HepG2 (cell line): Measurements from ENCODE around the gene NEFH. TPM values are rescaled to one million over a fixed set of nuclear protein-coding genes. Genes with fewer than 3 reads are reported as not detected.

Source experiments
- ATAC-seq: fragments of 200-7000 bp; cut with Tn5 transposase; 3 replicates; pipeline ENCODE4 v1.9.1; 2020; ENCODE audit warnings: mild to moderate bottlenecking, moderate library complexity
- BruUV-seq: library from RNA; stranded (reverse); fragments of 400-500 nt; replicated peaks from 2 replicates; lab custom pipeline; 2021; lab: Mats Ljungman, UMichigan
- CTCF ChIA-PET: fragments of 300-600 bp; formaldehyde crosslinking; extraction: SDS; loops from one replicate; lab custom pipeline; 2021; ENCODE audit warnings: low total read pairs, inconsistent platforms, low intra/inter-chr PET ratio; lab: Yijun Ruan, JAX
- POLR2A ChIA-PET: fragments of 350-600 bp; sonication (Branson Sonifier 250); formaldehyde crosslinking; loops from one replicate; lab custom pipeline; 2020; ENCODE audit warnings: antibody characterized with exemption, inconsistent platforms; lab: Yijun Ruan, JAX
- DNase-seq: peaks from one replicate; pipeline ENCODE4 v3.0.0-alpha.2; 2015; ENCODE audit warnings: low spot score
- FAIRE-seq: peaks from 3 replicates; lab custom pipeline; 2011; peaks lifted over from hg19 to GRCh38; lab: Jason Lieb, UNC
- H2AFZ ChIP-seq: one replicate; pipeline ENCODE4 v1.6.1; 2011; ENCODE audit warnings: low read length, inconsistent platforms
- H3K27ac ChIP-seq: fragments of 300-600 bp; 3 replicates; pipeline ENCODE4 v1.8.0; 2011; ENCODE audit warnings: mixed run types, mild to moderate bottlenecking, mixed read lengths, low read length, inconsistent platforms; ENCODE audit not compliant: insufficient read depth; ENCODE audit errors: extremely low read length
- H3K27me3 ChIP-seq, 2 experiments: fragments of 200-600 bp in 1 of 2; 2 replicates in 1 of 2; 3 replicates in 1 of 2; pipeline versions ENCODE4 v1.6.0 to v1.8.0; 2011; ENCODE audit warnings: low read length in 2 of 2, mild to moderate bottlenecking in 2 of 2, moderate library complexity in 2 of 2, inconsistent platforms in 1 of 2; ENCODE audit not compliant: insufficient read depth in 2 of 2, control insufficient read depth in 1 of 2
- H3K36me3 ChIP-seq, 2 experiments: fragments of 200-600 bp in 1 of 2; replicated peaks in 1 of 2; 2 replicates in 1 of 2; 3 replicates in 1 of 2; pipeline versions ENCODE4 v1.5.1 to v1.8.0; 2011; ENCODE audit warnings: low read length in 2 of 2, inconsistent platforms in 1 of 2; ENCODE audit not compliant: insufficient read depth in 2 of 2, control insufficient read depth in 1 of 2
- H3K4me1 ChIP-seq: 2 replicates; pipeline ENCODE4 v1.5.1; 2012; ENCODE audit warnings: low read length, inconsistent platforms; ENCODE audit not compliant: insufficient read depth
- H3K4me2 ChIP-seq: 2 replicates; pipeline ENCODE4 v1.6.0; 2011; ENCODE audit warnings: low read depth, low read length, inconsistent platforms
- H3K4me3 ChIP-seq, 3 experiments: fragments of 200-600 bp in 1 of 3; sonication (generic), shearing (Covaris generic) in 1 of 3; replicated peaks in 1 of 3; 2 replicates each; pipeline ENCODE4 v1.5.1; 2011 to 2016; ENCODE audit warnings: low read length in 3 of 3, inconsistent platforms in 2 of 3, low read depth in 2 of 3, mild to moderate bottlenecking in 2 of 3, control low read depth in 1 of 3, mixed read lengths in 1 of 3; ENCODE audit not compliant: insufficient read depth in 1 of 3
- H3K79me2 ChIP-seq: one replicate; pipeline ENCODE4 v1.6.1; 2011; ENCODE audit warnings: low read length, inconsistent platforms; ENCODE audit not compliant: insufficient read depth
- H3K9ac ChIP-seq: 2 replicates; pipeline ENCODE4 v1.6.0; 2011; ENCODE audit warnings: mild to moderate bottlenecking, low read depth, low read length, inconsistent platforms; ENCODE audit not compliant: insufficient read depth
- H3K9me3 ChIP-seq: 2 replicates; pipeline ENCODE4 v1.5.1; 2012; ENCODE audit warnings: mild to moderate bottlenecking, low read length
- H4K20me1 ChIP-seq: 2 replicates; pipeline ENCODE4 v1.6.0; 2011; ENCODE audit warnings: inconsistent platforms, mild to moderate bottlenecking, low read length, moderate library complexity; ENCODE audit not compliant: insufficient read depth
- ARID2 ChIP-seq: sonication (generic); formaldehyde crosslinking; IDR thresholded peaks from 2 replicates; pipeline ENCODE4 v1.8.1; 2022; ENCODE audit warnings: mild to moderate bottlenecking, missing genetic modification reagents, borderline replicate concordance
- ASH2L ChIP-seq: fragments of 300-600, 200-600 bp; sonication (generic); IDR thresholded peaks from 2 replicates; pipeline ENCODE4 v1.7.0; 2017; ENCODE audit warnings: low read depth, mild to moderate bottlenecking, moderate library complexity, mixed read lengths, low read length; ENCODE audit not compliant: insufficient read length
- GFI1 ChIP-seq: sonication (generic); formaldehyde crosslinking; IDR thresholded peaks from 2 replicates; pipeline ENCODE4 v1.5.0; 2020; ENCODE audit warnings: missing genetic modification reagents, mild to moderate bottlenecking, borderline replicate concordance
- HNRNPH1 ChIP-seq: fragments of 200-400 bp; formaldehyde crosslinking; optimal IDR thresholded peaks from 2 replicates; pipeline ENCODE3; 2017; ENCODE audit warnings: mild to moderate bottlenecking, low read depth, low read length
- KLF6 ChIP-seq: IDR thresholded peaks from 2 replicates; pipeline ENCODE4 v1.8.0; 2016; ENCODE audit warnings: missing biosample characterization, missing genetic modification reagents
- MTA1 ChIP-seq: sonication (generic); formaldehyde crosslinking; IDR thresholded peaks from 2 replicates; pipeline ENCODE4 v1.4.0; 2020; ENCODE audit warnings: missing genetic modification reagents, mild to moderate bottlenecking, borderline replicate concordance
- POGZ ChIP-seq: sonication (generic); formaldehyde crosslinking; IDR thresholded peaks from 2 replicates; pipeline ENCODE4 v1.4.0; 2020; ENCODE audit warnings: mild to moderate bottlenecking, missing genetic modification reagents
- SALL2 ChIP-seq: sonication (generic); formaldehyde crosslinking; IDR thresholded peaks from 2 replicates; pipeline ENCODE4 v1.8.1; 2023; ENCODE audit warnings: mild to moderate bottlenecking, missing genetic modification reagents, inconsistent platforms
- ZFP90 ChIP-seq: sonication (generic); formaldehyde crosslinking; IDR thresholded peaks from 2 replicates; pipeline ENCODE4 v1.8.0; 2022; ENCODE audit warnings: missing genetic modification reagents, mild to moderate bottlenecking, inconsistent platforms, borderline replicate concordance
- ZNF143 ChIP-seq: sonication (generic); formaldehyde crosslinking; IDR thresholded peaks from 2 replicates; pipeline ENCODE4 v1.4.0; 2020; ENCODE audit warnings: missing genetic modification reagents
- ZNF224 ChIP-seq: sonication (generic); formaldehyde crosslinking; IDR thresholded peaks from 2 replicates; pipeline ENCODE4 v1.5.0; 2020; ENCODE audit warnings: mild to moderate bottlenecking, missing genetic modification reagents
- WGBS: methylation state at CpG from one replicate; pipeline ENCODE4 v1.1.6; 2017; ENCODE audit warnings: low lambda C conversion rate; 5-methylcytosine and 5-hydroxymethylcytosine counted together
- in situ Hi-C: cut with HindIII; loops from 2 replicates; pipeline ENCODE4 v1.10.0; 2017; ENCODE audit warnings: low pct_unique_long_range_greater_than_20kb; ENCODE audit not compliant: extremely low pct_ligation_motif_present
- intact Hi-C: fragments of 100-400 bp; cut with micrococcal nuclease; formaldehyde crosslinking; loops from one replicate; pipeline ENCODE4 v1.10.0; 2022; ENCODE audit not compliant: unreplicated experiment
- polyA plus RNA-seq, 8 experiments: library from polyadenylated mRNA; depleted of rRNA in 3 of 8; stranded (reverse) in 7 of 8; unstranded in 1 of 8; fragments of >200 nt; fragmentation: Illumina TruSeq in 4 of 8; extraction: Trizol in 4 of 8; gene quantifications; 2 replicates each; pipeline versions ENCODE4 v1.2.1 to v1.2.3, GENCODE V29; 2011 to 2016; ENCODE audit warnings: low read depth in 4 of 8, missing spikeins in 1 of 8, mixed read lengths in 1 of 8; ENCODE audit not compliant: insufficient read depth in 1 of 8
- total RNA-seq, 5 experiments: library from RNA; depleted of rRNA; stranded (reverse); fragments of >200 nt; fragmentation: Illumina TruSeq; extraction: Trizol; gene quantifications; 2 replicates each; pipeline ENCODE4 v1.2.3, GENCODE V29; 2016; ENCODE audit warnings: low read depth in 1 of 5
- TF ChIP-seq, protein P1 (sequence below): sonication (generic); formaldehyde crosslinking; IDR thresholded peaks from 2 replicates; pipeline ENCODE4 v1.5.0; 2020; ENCODE audit warnings: missing genetic modification reagents, mild to moderate bottlenecking, borderline replicate concordance
- TF ChIP-seq, protein P2 (sequence below): sonication (generic); formaldehyde crosslinking; IDR thresholded peaks from 2 replicates; pipeline ENCODE4 v1.5.1; 2020; ENCODE audit warnings: missing genetic modification reagents, mild to moderate bottlenecking, borderline replicate concordance

NEFH gene
- total and polyA plus RNA-seq, 2 of the 13 experiments (the other 11 are each of a cell fraction or from before 2014, with no cell fraction given), result not detected

DNA sequence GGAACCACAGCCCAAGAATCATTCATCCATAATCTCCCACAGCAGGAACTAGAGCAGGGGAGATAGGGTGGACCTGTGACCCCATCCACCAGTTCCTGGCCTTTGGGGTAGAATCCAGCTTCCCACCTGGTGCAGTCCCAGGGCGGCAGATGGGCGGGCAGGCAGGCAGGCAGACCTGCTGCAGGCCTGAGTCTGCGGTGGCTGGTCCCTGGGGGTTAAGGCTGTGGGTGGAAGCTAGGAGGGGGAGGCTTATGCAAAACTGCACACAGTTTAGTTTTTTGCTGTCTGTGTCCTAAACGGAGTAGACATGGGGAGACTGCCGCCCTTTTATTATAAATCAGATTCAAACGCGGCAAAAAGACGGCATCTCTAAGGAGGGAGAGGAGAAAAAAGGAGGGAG lies 4.5 kb upstream of the NEFH start:
- CTCF ChIA-PET, result no interaction called here
- Histone ChIP-seq H3K9ac (no peak overlapping the region), H3K9me3 (no peaks in the 10 kb centered on the region), H3K36me3 (no peaks in the 10 kb centered on the region), H3K79me2 (no peaks in the 10 kb centered on the region), H3K27me3 (peaks cover 13 to 59% of the 10 kb centered on the region in 2 experiments), H3K4me2 (no peak overlapping the region), H3K4me1 (peaks cover 5% of the 10 kb centered on the region; the same call in 1 of the 2 replicates), H3K27ac (no peak overlapping the region), H4K20me1 (peaks cover 7% of the 10 kb centered on the region; the same call in 1 of the 2 replicates), H3K4me3 (no peak overlapping the region), H2AFZ (no peak overlapping the region)
- in situ Hi-C loops (no loop called here), intact Hi-C loops (no loop called here)
- ATAC-seq, result no peak
- TF ChIP-seq ARID2 (CRISPR knock-in tag) (no peak), ZFP90 (CRISPR knock-in tag) (no peak), KLF6 (no peak), POGZ (CRISPR knock-in tag) (no peak), MTA1 (no peak), ASH2L (no peak), HNRNPH1 (no peak), ZNF143 (no peak), SALL2 (CRISPR knock-in tag) (no peak), ZNF224 (no peak), GFI1 (CRISPR knock-in tag) (no peak)
- TF ChIP-seq, protein P1, sequence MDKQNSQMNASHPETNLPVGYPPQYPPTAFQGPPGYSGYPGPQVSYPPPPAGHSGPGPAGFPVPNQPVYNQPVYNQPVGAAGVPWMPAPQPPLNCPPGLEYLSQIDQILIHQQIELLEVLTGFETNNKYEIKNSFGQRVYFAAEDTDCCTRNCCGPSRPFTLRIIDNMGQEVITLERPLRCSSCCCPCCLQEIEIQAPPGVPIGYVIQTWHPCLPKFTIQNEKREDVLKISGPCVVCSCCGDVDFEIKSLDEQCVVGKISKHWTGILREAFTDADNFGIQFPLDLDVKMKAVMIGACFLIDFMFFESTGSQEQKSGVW, result no peak
- TF ChIP-seq, protein P2, sequence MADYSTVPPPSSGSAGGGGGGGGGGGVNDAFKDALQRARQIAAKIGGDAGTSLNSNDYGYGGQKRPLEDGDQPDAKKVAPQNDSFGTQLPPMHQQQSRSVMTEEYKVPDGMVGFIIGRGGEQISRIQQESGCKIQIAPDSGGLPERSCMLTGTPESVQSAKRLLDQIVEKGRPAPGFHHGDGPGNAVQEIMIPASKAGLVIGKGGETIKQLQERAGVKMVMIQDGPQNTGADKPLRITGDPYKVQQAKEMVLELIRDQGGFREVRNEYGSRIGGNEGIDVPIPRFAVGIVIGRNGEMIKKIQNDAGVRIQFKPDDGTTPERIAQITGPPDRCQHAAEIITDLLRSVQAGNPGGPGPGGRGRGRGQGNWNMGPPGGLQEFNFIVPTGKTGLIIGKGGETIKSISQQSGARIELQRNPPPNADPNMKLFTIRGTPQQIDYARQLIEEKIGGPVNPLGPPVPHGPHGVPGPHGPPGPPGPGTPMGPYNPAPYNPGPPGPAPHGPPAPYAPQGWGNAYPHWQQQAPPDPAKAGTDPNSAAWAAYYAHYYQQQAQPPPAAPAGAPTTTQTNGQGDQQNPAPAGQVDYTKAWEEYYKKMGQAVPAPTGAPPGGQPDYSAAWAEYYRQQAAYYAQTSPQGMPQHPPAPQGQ (CRISPR knock-in tag), result no peak
- FAIRE-seq, result no peak
- WGBS, result 28% methylated on average over 8 of the region's 8 CpGs
- POLR2A ChIA-PET, result no interaction called here
- no peak for DNase-seq
- no TSS peak for BruUV-seq
